ENCODE results near the gene GNAO1.

GNAO1 gene

DNA sequence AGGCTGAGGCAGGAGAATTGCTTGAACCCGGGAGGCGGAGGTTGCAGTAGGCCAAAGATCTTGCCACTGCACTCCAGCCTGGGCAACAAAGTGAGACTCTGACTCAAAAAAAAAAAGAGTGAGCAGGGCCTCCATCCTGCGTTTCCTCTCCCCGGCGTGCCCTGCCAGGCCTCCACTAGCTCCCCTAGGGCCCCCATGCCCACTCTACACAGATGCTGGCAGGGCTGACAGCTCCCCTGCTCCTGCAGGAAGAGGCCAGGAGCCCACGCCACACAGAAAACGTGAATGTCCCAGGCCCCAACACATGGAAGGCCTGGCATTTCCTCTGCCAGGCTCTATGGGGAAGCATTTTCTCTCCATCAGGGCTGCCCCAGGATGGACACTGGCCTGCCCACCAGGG, 124.7 kb downstream of the GNAO1 start:
- DNase-seq: no peak

DNA sequence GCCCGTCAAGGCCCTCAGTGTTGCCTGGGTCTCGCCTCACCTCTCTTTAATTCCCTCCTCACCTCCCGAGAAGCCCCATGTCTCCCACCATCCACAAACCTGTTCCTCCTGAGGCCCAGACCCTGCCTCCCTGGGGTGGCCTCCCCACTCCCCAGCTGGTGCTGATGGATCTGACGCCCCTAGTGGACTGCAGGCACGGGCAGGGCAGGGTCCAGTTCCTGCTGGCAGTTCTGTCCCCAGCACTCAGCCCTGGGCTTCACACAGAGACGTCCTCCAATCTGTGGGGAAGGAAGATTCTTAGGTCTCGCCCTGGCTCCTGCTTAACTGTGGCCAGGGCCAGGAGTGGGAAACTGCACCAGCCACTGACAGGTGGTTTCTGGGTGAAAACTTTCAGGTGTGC, 125.3 kb downstream of the GNAO1 start:
- no peak for DNase-seq

DNA sequence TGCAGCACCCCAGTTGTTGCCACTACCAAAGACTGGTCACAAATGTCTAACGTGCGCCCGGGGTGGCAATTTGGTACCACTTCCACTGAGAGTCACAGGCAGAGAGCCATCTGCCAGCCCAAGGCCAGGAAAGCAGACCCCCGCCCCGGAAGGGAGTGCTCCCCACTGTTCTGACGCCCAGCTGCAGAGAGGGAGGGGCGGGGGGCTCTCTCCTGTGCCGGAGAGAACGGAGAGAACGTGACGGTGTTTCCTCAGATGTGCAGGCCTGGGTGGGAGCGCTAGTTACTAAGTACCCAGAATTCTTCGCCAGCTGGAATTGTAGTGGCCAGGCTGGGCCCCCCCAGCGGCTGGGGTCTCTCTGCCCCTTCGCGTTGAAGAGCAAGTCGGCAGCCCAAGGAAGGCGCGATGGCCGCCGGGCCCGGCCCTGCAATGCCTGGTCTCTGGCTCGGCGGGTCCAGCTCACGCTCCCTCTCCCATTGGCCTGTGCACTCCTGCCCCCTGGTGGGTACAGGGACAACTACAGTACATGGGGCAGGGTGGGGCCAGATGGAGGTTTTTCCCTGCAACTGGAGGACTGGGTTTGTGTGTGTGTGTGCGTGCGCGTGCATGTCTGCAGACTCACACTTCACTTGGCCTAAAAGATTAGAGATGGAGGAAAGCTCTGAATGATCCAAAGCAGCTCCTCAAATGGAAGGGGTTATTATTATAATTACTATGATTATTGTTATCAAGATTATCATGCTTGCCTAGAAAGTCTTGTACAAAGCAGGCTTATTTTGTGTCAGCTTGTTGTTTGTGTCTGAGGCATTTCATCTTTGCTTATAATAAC, 126.9 kb downstream of the GNAO1 start:
- DNase-seq: peak; percentile 84

DNA sequence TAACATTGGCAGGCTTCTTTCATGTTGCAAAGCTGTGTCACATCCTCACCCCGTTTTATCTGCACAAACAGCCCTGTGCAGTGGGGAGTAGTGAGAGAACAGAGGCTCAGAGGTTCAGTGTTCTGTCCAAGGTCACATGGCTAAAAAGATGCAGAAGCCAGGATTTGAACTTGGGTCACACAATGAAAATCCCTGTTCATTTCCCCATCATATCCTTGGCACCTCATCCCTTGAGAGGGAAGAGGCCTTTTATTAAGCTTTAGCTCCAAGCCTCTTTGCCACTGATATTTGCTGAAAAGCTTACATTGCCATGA, 127.5 kb downstream of the GNAO1 start:
- DNase-seq: no peak

DNA sequence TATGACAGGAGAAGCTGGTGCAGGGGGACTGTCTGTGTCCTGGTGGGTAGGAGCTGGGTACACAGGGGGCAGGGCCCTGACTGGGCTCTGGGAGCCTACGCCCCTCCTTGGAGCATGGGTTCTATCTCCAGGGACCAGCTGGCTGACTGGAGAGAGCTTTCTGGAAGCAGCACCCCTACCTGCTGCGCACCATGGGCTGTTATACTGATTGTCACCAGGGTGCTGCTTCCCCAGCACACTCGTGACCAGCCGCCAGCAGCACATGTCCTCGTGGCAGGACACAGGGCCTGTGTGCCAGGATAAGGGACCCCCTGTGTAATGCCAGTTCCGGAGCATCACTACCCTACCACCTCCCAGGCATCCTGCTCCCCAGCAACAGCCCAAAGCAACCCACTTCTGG, 128.1 kb downstream of the GNAO1 start:
- no peak for DNase-seq

DNA sequence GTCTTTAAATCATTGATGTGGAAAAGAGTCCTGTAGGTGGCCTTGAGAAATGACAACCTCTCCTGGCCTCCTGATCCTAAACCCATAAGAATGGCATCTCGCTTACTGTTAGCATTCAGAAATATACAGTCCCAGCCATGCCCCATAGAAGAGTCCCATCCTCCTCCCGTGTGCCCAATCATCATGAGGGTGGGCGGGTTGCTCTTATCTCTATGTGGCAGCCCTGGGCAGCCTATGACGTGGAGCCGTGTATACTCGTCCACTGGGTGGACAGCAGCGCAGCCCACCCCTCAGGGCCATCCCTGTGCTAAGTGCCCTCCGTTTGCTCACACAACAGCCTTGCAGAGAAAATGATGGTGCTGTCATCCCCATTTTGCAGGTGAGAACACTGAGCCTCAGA, 128.8 kb downstream of the GNAO1 start:
- no peak for DNase-seq

DNA sequence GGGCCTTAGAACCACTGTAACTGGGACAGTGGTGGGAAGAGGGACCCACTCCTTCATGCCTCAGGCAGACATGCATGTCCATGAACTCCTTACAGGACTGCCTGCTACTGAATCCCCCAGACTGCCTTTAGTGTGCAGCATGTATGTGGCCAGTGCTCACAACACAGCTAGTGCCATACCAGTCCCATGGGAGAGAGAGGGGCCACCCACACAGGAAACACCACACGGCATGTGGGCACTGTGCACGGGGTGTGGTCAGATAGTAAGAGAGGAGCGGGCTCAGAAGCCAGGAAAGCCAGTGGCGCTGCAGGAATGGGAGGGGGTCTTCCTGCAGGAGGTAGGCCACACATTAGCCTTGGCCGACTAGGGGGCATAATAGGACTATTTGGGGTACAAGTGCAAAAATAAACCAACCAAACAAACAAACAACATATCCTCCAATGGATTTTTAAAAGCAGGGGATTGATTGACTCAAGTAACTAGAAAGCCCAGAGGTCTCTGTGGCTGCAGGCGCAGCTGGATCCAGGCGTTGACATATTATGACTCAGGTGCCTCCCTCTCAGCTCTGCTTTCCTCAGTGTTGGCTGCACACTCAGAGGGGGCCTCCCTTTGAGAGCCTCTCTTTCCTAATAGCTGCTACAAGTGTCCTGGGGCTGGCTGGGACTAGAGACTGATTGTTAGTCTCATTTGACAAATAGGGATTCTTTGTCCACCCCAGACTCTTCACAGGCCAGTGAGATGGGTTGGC, 129.7 kb downstream of the GNAO1 start:
- DNase-seq: no peak

DNA sequence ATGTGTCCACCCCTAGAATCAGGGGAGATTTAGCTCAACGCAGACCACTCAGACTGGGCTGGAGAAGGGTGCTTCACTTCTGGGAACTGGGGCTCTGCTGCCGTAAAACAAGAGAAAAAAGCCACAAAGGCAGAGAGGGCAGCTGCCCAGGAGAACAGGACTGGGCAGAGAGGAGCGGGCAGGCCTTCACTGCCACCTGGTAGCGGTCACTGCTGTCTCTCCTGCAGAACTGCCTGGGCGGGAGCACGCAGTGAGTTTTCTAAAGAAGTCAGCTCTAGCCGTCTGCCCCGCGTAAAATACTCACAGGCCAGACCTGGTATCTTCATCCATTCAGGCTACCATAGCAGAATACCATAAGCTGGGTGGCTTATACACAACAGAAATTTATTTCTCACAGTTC, 130.3 kb downstream of the GNAO1 start:
- no peak for DNase-seq

DNA sequence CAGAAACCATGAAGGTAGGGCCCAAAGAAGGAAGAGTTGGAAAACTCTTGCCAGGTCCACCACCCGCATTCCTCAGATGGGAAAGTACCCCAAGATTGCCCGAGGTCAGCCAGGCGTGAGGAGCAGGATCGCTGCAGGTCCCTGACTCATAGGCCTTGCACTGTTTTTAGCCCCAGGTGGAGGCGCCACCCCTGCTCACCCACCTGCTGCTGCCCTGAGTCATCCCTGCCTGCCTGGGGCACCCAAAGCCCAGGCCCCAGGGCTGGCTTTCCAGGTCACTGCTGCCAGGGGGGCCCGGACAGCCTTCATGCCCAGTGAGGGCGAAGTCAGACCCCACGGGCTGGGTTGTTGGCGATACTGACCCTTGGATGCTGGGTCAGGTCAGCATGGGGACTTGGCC, 133.1 kb downstream of the GNAO1 start:
- DNase-seq: no peak

DNA sequence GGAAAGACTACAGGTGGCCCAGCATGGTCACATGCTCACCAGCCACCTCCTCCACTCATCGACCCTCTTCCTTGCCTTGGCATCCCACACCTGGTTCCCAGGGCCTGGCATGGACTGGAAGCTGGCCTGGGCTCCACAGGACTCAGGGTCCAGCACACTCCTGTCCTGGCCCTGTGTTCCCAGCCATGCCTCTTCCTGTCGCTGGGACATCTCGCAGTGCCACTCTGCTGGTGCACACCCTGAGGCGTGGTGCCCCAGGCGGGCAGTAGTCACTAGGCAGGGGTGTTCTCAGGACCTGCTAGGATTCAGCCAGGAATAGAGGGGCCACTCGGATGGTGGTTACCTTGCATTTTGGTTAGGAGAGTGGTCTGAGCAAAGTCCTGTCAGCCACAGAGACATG, 134.7 kb downstream of the GNAO1 start:
- no peak for DNase-seq

DNA sequence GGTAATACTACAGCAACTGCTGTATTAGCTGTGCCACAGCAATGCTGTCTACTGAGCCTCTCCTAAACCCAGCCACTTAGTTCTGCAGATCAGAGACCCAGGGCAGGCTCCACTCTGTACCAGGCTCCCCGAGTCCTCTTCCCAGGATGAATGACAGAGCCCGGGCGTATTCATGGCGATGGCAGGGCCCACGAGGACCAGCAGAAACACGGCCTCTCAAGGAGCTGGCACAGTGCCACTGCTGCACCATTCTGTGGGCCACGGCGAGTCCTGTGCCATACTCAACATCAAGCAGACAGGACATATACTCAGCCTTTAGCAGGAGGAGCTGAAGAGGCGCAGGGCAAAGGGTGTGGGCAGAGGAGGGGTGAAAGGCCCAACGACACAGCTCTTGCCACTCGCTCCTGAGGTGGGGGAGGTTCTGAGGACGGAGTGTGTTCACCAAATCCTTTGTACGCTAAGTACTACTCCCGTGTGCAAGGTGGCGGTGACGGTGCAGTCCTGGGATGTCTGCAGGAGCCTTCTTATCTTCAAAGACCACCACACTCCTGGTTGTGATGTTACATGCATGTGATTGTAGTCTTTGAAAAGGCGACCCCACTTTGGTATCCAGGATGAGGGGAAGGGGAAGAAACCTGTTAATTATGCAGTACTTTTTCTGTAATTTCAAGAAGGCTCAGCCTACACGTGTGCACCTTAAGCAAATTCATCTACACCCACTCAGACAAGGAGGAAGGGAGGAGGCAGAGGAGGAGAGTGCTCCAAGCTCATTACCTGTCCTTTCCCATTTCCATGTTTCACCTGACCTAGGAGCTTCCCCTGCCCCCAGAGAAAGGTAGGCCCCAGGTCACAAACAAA, 136.0 kb downstream of the GNAO1 start:
- no peak for DNase-seq

DNA sequence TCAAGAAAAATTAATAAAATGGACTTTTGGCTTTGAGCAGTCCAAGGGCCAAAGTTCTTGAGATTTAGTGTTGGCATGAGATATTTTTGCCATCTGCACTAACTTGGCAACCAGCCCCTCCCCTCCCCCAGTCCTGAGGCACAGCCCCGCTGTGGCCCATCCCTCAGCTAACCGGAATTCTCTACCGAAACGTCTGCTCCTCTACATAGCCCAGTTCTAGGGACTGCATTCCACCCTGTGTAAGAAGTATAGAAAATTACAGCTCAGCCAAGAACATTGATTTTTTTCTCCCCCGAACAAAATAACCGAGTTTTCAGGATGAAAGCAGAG, 136.6 kb downstream of the GNAO1 start:
- DNase-seq: no peak

DNA sequence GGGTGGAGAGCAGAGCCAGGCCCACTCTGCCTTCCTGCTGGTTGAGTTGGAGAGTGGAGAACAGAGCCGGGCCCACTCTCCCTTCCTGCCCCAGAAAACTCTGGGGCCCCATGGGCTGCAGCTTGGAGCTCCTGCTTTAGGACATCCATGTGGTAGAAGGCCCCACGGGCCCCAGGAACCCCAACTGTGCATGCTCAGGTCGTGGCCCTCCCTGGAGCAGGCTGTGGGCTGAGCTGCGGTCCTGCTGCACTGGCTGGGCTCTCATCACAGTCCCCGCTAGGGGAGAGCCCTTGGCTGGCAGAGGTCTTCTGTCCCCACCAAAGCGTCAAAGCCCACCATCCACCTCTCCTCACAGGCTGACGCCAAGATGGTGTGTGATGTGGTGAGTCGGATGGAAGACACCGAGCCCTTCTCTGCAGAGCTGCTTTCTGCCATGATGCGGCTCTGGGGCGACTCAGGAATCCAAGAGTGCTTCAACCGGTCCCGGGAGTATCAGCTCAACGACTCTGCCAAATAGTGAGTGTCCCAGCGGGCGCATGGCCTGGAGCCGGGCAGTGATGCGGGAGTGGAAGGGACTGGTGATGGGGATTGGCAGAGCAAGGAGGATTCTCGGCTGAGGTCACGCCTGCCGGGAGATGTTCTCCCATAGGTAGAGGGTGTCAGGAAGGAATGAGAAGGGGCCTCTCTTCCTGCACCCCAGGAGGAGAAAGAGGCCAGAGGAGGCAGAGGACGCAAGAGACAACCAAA, 137.2 kb downstream of the GNAO1 start:
- no peak for DNase-seq

DNA sequence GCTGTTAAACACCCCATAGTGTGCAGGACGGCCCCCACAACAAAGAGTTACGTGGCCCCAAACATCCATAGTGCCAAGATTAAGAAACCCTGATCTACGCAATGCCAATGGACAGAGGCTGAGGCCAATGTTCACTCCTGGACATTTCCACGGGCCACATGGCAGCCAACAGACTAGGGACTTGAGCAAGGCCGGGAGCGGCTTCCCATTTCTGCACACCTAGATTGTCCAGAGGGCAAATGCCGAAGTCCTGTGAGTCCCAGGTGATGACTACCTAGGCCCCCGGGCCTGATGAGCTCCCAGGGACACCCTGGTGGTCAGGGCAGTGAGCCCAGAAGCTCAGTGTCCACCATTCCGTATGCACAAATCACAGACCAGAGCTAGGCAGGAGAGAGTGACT, 138.6 kb downstream of the GNAO1 start:
- no peak for DNase-seq

DNA sequence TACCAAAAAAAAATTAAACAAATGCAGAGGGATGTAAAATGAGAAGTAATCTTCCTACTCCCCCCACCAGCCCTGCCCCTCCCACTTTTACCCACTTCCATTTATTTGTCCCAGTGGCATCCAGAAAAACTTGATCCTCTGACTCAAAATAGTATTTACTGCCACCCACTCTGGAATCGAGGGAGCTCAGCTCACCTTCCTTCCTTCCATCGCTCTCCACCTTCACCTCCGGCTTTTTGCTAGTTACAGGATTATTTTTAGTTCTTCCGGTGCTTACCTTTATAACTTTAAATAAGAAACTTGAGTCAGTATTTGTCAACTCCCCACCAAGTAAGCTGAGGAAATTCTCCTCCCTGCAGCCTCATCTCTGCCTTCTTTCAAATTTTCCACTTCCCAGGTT, 139.2 kb downstream of the GNAO1 start:
- DNase-seq: no peak

DNA sequence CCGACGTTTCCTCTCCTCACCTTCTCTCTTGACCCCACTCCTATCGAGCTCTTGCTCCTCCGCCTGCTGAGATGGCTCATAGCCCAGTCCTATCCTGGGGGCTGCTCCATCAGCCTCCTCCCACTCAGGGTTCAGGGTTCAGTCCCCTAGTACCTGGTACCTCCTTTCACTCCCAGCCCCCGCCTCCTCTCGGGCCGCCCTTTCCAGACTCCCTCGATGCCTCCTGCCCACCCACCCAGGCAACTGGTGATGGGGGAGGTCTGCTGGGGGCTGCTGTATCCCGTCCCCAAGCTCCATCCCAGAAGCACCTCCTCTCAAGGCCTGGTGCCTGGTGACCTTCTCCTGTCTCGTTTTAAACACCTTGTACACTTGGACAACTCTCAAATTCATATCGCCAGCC, 140.1 kb downstream of the GNAO1 start:
- DNase-seq: no peak

DNA sequence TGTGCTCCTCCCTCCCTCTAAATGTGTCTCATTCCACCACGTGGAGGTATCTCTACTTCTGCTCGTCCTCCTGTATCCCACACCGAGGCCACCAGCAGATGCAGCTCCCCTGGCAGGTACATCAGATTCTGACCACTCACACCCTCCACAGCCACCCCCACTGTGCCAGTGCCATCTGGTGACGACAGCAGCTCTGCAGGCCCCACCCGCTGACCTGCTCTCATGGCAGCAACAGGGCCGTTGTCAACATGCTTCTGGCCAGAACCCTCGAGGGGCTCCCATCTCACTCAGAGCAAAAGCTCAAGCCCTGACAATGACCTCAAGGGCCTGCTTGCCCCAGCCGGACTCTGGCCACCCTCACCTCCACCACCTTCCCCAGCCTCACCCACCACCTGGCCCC, 140.6 kb downstream of the GNAO1 start:
- no peak for DNase-seq

DNA sequence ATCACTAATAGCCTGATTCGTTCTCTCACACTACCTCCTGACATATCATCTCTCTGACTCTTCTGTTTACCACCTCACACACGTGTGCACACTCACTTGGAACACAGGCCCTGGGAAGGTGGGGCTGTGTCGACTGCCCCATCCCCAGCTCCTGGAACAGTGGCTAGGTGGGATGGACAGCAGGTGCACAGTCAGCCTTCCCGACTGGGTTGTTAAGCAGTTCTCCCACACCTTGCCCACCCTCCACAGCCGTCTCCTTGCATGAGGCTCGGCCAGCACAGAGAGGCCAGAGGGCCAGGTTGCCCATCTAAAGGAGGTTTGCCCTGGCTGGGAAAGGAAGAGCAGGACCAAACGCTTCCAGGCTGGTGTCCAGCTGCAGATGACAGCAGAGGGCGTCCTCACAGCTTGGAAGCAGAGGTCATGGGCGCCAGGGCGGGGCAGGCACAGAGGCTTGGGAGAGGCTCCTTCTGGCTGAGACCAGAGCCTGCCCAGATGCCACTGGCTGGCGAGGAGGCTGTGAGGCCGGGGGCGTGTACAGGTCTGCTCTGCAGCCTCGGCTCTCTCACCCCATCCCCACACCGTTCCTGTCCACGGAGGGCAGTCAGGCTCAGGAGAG, 141.3 kb downstream of the GNAO1 start:
- DNase-seq: no peak

DNA sequence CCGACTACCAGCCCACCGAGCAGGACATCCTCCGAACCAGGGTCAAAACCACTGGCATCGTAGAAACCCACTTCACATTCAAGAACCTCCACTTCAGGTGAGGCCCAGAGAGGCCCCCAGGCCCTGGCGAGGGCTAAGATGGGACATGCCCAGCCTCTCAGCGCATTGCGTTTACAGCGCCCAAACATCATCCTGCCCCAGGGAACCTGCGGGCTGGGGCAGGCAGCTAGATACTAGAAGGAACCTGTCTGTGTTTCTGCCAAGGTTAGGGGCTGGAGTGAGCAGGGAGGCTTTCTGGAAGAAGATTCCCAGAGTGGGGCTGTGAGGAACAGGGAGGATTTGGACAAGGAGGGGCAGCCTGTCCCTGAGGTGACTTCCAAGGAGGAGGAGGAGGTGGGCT, 143.5 kb downstream of the GNAO1 start:
- DNase-seq: no peak

DNA sequence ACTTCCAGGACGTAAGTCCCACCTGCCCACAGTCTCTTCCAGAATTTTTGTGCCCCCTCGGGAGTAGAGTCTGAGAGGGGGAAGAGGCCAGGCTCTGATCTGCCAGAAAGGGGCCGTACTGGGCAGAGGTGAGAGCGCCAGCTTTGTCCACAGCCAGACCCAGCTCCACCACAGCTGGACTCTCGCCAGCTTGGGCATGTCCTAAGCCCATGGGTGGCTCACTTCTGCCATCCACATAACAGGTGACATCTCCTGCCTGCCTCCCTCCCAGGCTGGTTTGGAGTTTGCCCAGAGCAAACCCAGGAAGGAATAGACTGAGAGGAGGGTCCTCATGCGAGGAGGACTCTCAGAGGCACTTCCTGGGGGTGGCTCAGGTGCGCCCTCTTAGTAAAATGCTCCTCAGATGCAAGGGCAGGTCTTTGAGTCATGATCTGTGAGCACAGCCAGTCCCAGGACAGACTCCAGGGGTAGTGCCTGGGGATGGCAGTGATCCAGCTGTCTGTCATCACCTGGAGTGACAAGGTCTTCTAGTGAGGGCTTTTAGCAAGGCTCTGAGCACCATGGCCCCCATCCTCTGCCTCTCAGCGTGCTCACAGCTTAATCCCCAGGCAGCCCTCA, 144.9 kb downstream of the GNAO1 start:
- DNase-seq: no peak

DNA sequence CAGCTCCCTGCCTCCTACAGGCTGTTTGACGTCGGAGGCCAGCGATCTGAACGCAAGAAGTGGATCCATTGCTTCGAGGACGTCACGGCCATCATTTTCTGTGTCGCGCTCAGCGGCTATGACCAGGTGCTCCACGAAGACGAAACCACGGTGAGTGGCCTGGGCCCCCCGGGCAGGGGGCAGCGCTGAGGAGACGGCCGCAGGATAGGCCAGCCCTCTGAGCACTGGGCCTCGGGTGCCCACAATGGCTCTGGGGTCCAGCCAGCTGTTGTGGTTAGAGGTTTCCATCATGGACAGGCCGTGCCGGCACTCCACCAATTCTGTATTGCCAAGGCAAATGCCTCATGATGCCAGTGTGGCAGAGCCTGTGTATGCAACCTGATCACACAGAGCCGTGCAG, 145.4 kb downstream of the GNAO1 start:
- DNase-seq: no peak

DNA sequence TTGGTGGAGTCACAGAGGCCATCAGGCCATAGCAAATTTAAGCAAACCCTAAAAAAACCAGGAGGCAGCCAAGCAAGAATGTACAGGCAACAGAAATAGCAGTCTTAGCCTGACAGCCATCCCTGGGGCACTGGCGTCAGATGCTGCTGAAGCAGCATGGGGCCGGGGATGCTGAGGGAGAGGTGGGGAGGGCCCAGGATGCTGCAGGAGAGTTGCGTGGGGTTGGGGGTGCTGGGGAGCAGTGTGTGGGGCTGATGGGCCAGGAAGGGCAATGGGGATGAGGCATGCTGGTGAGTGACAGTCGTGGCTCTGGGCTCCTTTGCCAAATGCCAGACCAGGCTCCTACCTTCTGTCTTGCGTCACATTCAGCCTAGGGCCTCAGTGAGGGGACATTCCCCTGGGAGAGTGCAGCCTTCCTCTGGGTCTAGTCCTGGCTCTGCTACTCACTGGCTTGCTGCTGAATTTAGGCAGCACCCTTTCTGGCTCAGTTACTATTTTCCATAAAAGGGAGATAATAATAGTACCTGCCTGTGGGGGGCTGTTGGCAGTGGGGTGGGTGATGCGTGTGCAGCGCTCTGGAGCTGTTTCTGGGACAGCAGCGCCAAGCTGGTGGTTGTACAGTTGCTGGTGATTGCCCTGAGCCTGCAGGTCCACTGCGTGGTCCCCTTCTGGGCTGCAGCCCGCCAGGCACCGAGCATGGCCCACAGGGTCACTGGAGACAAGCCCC, 146.0 kb downstream of the GNAO1 start:
- no peak for DNase-seq

Data from activated CD4-positive, alpha-beta T cell treated with anti-CD3 and anti-CD28 coated beads, Interleukin-10, Interleukin-2, amounts not matched to agents 100 ng/mL and 50 ng/mL, durations not matched to agents 16 hours and 8 hours (primary cell).